Testis (tissue), 3 donors: Measurements from ENCODE around the gene MTA3. TPM values are rescaled to one million over a fixed set of nuclear protein-coding genes. Genes with fewer than 3 reads are reported as not detected.

Experiments used
- DNase-seq: peaks from one replicate; pipeline ENCODE4 v3.0.0-alpha.2; 2019
- H3K27ac ChIP-seq, 2 donors: fragments of 200-600 bp; sonication (generic); one replicate each; pipeline ENCODE4 v1.5.1; 2019
- H3K27me3 ChIP-seq: fragments of 200-600 bp; sonication (generic); one replicate; pipeline ENCODE4 v1.5.1; 2019
- H3K36me3 ChIP-seq: fragments of 200-600 bp; sonication (generic); one replicate; pipeline ENCODE4 v1.5.1; 2017; ENCODE audit warnings: low read depth; ENCODE audit errors: missing control alignments
- H3K4me1 ChIP-seq: fragments of 200-600 bp; sonication (generic); one replicate; pipeline ENCODE4 v1.5.1; 2019
- H3K4me3 ChIP-seq, 2 donors: fragments of 200-600 bp; sonication (generic); one replicate each; pipeline ENCODE4 v1.5.1; 2017 to 2019
- H3K9me3 ChIP-seq: fragments of 200-600 bp; sonication (generic); one replicate; pipeline ENCODE4 v1.5.1; 2017
- CTCF ChIP-seq, 3 experiments: fragments of 450-650 bp in 2 of 3; fragments of 200-600 bp in 1 of 3; sonication (generic) in 1 of 3; IDR thresholded peaks; one replicate each; pipeline ENCODE4 v1.5.1; 2016 to 2019; ENCODE audit warnings: antibody characterized with exemption in 3 of 3, mild to moderate bottlenecking in 2 of 3, moderate library complexity in 1 of 3
- POLR2A ChIP-seq: fragments of 450-650 bp; IDR thresholded peaks from one replicate; pipeline ENCODE4 v1.6.1; 2017; ENCODE audit warnings: antibody characterized with exemption, mild to moderate bottlenecking, moderate library complexity
- WGBS, 2 donors: methylation state at CpG; one replicate each; pipeline ENCODE4 v1.1.5; 2018; 5-methylcytosine and 5-hydroxymethylcytosine counted together
- intact Hi-C: fragments of 100-400 bp; cut with DNase I; formaldehyde crosslinking; loops from one replicate; pipeline ENCODE4 v1.15.1; 2023; ENCODE audit warnings: low total_unique reads
- polyA plus RNA-seq: library from polyadenylated mRNA; stranded (reverse); fragments of 350-450 nt; fragmentation: Illumina TruSeq; extraction: RNeasy Lipid Tissue Mini Kit (QIAGEN cat#74804); gene quantifications from one replicate; pipeline ENCODE4 v1.2.3, GENCODE V29; 2014; ENCODE audit warnings: low read depth, low replicate concordance; ENCODE audit not compliant: insufficient read depth
- total RNA-seq, 2 donors: library from RNA; depleted of rRNA; stranded (reverse); fragments of >200 nt; gene quantifications; one replicate each; pipeline ENCODE4 v1.2.3, GENCODE V29; 2016

The MTA3 gene
- total and polyA plus RNA-seq, 3 donors from 2014 or later: 58.5 to 84.6 (median 77.0) TPM

GRCh38 chr2:42744545-42745082 lies 176.2 kb downstream of the MTA3 start:
- H3K27ac ChIP-seq: no peak overlapping the region
- no peaks in the 10 kb centered on the region for H3K9me3 ChIP-seq
- no peaks in the 10 kb centered on the region for H3K4me1 ChIP-seq
- no peak for DNase-seq
- H3K4me3 ChIP-seq: no peak overlapping the region
- no peaks in the 10 kb centered on the region for H3K27me3 ChIP-seq
- WGBS, 2 donors: 94 to 97% methylated on average over 3 of the region's 3 CpGs
- intact Hi-C loops: no loop called here
- TF ChIP-seq POLR2A (no peak), CTCF (IDR thresholded peaks at IDR 0.05) (no peak)
- H3K36me3 ChIP-seq: no peaks in the 10 kb centered on the region

- intact Hi-C loops: no loop called here
- H3K27me3 ChIP-seq: no peaks in the 10 kb centered on the region
- no peak for DNase-seq
- no peak overlapping the region for H3K27ac ChIP-seq
- H3K9me3 ChIP-seq: no peaks in the 10 kb centered on the region
- no peak for TF ChIP-seq POLR2A
- TF ChIP-seq CTCF (IDR thresholded peaks at IDR 0.05): no peak
- H3K4me1 ChIP-seq: no peaks in the 10 kb centered on the region
- 94 to 96% methylated on average over 3 of the region's 3 CpGs for WGBS, 2 donors
- no peaks in the 10 kb centered on the region for H3K36me3 ChIP-seq
- no peak overlapping the region for H3K4me3 ChIP-seq
These were observed 179.0 kb downstream of the MTA3 start for GRCh38 chr2:42747422-42747821.

- intact Hi-C loops: no loop called here
- WGBS, 2 donors: 94% methylated on average over 4 of the region's 4 CpGs
These were observed 180.4 kb downstream of the MTA3 start for GRCh38 chr2:42748840-42749239.

GRCh38 chr2:42752314-42752713 lies 183.9 kb downstream of the MTA3 start:
- DNase-seq: no peak
- TF ChIP-seq CTCF (IDR thresholded peaks at IDR 0.05): no peak
- TF ChIP-seq POLR2A: no peak
- WGBS, 2 donors: 62 to 71% methylated on average over 2 of the region's 2 CpGs
- Histone ChIP-seq H3K36me3 (no peaks in the 10 kb centered on the region), H3K9me3 (no peaks in the 10 kb centered on the region), H3K4me3 (no peak overlapping the region), H3K27me3 (no peaks in the 10 kb centered on the region), H3K4me1 (peaks cover 19% of the 10 kb centered on the region), H3K27ac (no peak overlapping the region)
- intact Hi-C loops: no loop called here

More at GRCh38 chr2:42748840-42749239, 180.4 kb downstream of the MTA3 start:
- Histone ChIP-seq H3K27me3 (no peaks in the 10 kb centered on the region), H3K9me3 (no peaks in the 10 kb centered on the region), H3K27ac (no peak overlapping the region), H3K36me3 (no peaks in the 10 kb centered on the region), H3K4me3 (no peak overlapping the region), H3K4me1 (peaks cover 8% of the 10 kb centered on the region)
- TF ChIP-seq POLR2A (no peak), CTCF (IDR thresholded peaks at IDR 0.05) (no peak)
- no peak for DNase-seq
